MCF 10A (cell line): Measurements from ENCODE around the gene CNN3. TPM values are rescaled to one million over a fixed set of nuclear protein-coding genes. Genes with fewer than 3 reads are reported as not detected.

Experiments used
- BruUV-seq: library from RNA; stranded (reverse); fragments of 400-500 nt; replicated peaks from 2 replicates; lab custom pipeline; 2021; lab: Mats Ljungman, UMichigan
- CTCF ChIA-PET: fragments of 300-600 bp; sonication (Branson Sonifier 250); formaldehyde crosslinking; extraction: SDS; loops from one replicate; lab custom pipeline; 2021; ENCODE audit warnings: antibody characterized with exemption, inconsistent platforms; lab: Yijun Ruan, JAX
- POLR2A ChIA-PET: fragments of 300-600, 350-650 bp; sonication (Branson Sonifier 250); formaldehyde crosslinking; extraction: SDS; loops from one replicate; lab custom pipeline; 2020; ENCODE audit warnings: antibody characterized with exemption, inconsistent platforms; lab: Yijun Ruan, JAX
- DNase-seq: peaks from one replicate; pipeline ENCODE4 v3.0.0-alpha.2; 2018; ENCODE audit not compliant: unreplicated experiment
- H3K27ac Mint-ChIP-seq: one replicate; pipeline ENCODE4 v1.8.0; 2022; ENCODE audit warnings: mild to moderate bottlenecking, low read depth, mixed read lengths; ENCODE audit not compliant: unreplicated experiment
- H3K27me3 Mint-ChIP-seq: one replicate; pipeline ENCODE4 v1.8.0; 2022; ENCODE audit warnings: mixed read lengths; ENCODE audit not compliant: insufficient read depth, unreplicated experiment
- H3K36me3 Mint-ChIP-seq: one replicate; pipeline ENCODE4 v1.8.0; 2022; ENCODE audit warnings: mild to moderate bottlenecking, moderate library complexity, mixed read lengths; ENCODE audit not compliant: insufficient read depth, unreplicated experiment
- H3K4me1 Mint-ChIP-seq: one replicate; pipeline ENCODE4 v1.8.0; 2022; ENCODE audit warnings: mixed read lengths; ENCODE audit not compliant: insufficient read depth, unreplicated experiment
- H3K4me3 Mint-ChIP-seq: one replicate; pipeline ENCODE4 v1.8.0; 2022; ENCODE audit warnings: mild to moderate bottlenecking, moderate library complexity, mixed read lengths; ENCODE audit not compliant: unreplicated experiment
- H3K9me3 Mint-ChIP-seq: one replicate; pipeline ENCODE4 v1.8.0; 2022; ENCODE audit warnings: mixed read lengths; ENCODE audit not compliant: unreplicated experiment
- CTCF ChIP-seq: fragments of 200-600 bp; IDR thresholded peaks from one replicate; pipeline ENCODE4 v1.8.0; 2022; ENCODE audit warnings: antibody characterized with exemption, mild to moderate bottlenecking; ENCODE audit not compliant: unreplicated experiment
- intact Hi-C: fragments of 100-400 bp; cut with micrococcal nuclease; formaldehyde crosslinking; loops from 2 replicates; pipeline ENCODE4 v1.14.1; 2022
- total RNA-seq: library from RNA; stranded (reverse); gene quantifications from 2 replicates; pipeline ENCODE4 v1.2.3, GENCODE V29; 2022

Gene CNN3
- total RNA-seq, 1 experiment from 2014 or later: 48.2 TPM

GRCh38 chr1:94912263-94913184, 14.4 kb downstream of the CNN3 start:
- TF ChIP-seq CTCF: no peak
- POLR2A ChIA-PET: no interaction called here
- Mint-ChIP-seq H3K4me3 (no peak overlapping the region), H3K27me3 (no peaks in the 10 kb centered on the region), H3K9me3 (peaks cover 7% of the 10 kb centered on the region), H3K36me3 (no peaks in the 10 kb centered on the region), H3K27ac (no peak overlapping the region), H3K4me1 (peaks cover 5% of the 10 kb centered on the region)
- CTCF ChIA-PET: interaction anchor here (0.6 to 1.1 kb wide), 3 partner anchors 58 to 175 kb away, joined by 3 to 6 read pairs (median 3); no protein-coding TSS in a partner anchor
- no TSS peak for BruUV-seq
- intact Hi-C loops: no loop called here
- DNase-seq: no peak

- H3K4me1 Mint-ChIP-seq: peaks cover 5% of the 10 kb centered on the region
- BruUV-seq: no TSS peak
- intact Hi-C loops: no loop called here
- H3K27me3 Mint-ChIP-seq: no peaks in the 10 kb centered on the region
- POLR2A ChIA-PET: interaction anchor here (0.6 kb wide), 1 partner anchor 15 kb away, joined by 4 read pairs; no protein-coding TSS in a partner anchor
- CTCF ChIA-PET: interaction anchor here (0.7 to 1.0 kb wide), 3 partner anchors 10 to 134 kb away, joined by 3 to 8 read pairs (median 3); no protein-coding TSS in a partner anchor
- H3K4me3 Mint-ChIP-seq: no peak overlapping the region
- TF ChIP-seq CTCF: no peak
- peaks cover 5% of the 10 kb centered on the region for H3K36me3 Mint-ChIP-seq
- peaks cover 7% of the 10 kb centered on the region for H3K9me3 Mint-ChIP-seq
- H3K27ac Mint-ChIP-seq: no peak overlapping the region
- DNase-seq: no peak
Measured at GRCh38 chr1:94909486-94909885, 17.4 kb downstream of the CNN3 start.

GRCh38 chr1:94908965-94909364, 17.9 kb downstream of the CNN3 start:
- TF ChIP-seq CTCF: no peak
- Mint-ChIP-seq H3K9me3 (peaks cover 7% of the 10 kb centered on the region), H3K27ac (no peak overlapping the region), H3K27me3 (no peaks in the 10 kb centered on the region), H3K36me3 (peaks cover 5% of the 10 kb centered on the region), H3K4me1 (peaks cover 5% of the 10 kb centered on the region), H3K4me3 (no peak overlapping the region)
- POLR2A ChIA-PET: no interaction called here
- DNase-seq: no peak
- BruUV-seq: no TSS peak
- intact Hi-C loops: no loop called here
- CTCF ChIA-PET: interaction anchor here (1.0 kb wide), 2 partner anchors 54 to 134 kb away, joined by 3 read pairs; no protein-coding TSS in a partner anchor

- no peak for DNase-seq
- Mint-ChIP-seq H3K27me3 (no peaks in the 10 kb centered on the region), H3K4me3 (no peak overlapping the region), H3K4me1 (peaks cover 6% of the 10 kb centered on the region), H3K27ac (no peak overlapping the region), H3K9me3 (peaks cover 7% of the 10 kb centered on the region), H3K36me3 (peaks cover 5% of the 10 kb centered on the region)
- ChIA-PET CTCF (interaction anchor here (1.0 kb wide), 1 partner anchor 54 kb away, joined by 3 read pairs; no protein-coding TSS in a partner anchor), POLR2A (no interaction called here)
- intact Hi-C loops: no loop called here
- no TSS peak for BruUV-seq
- no peak for TF ChIP-seq CTCF
Measured at GRCh38 chr1:94908190-94908589, 18.7 kb downstream of the CNN3 start.
